Measurements from ENCODE around the gene PPM1B.
A peak's percentile ranks its signal among the peaks of the same experiment; 100 is the strongest.
"Not testable (repeated sequence)": the region's sequence is repeated elsewhere in the genome, so short reads cannot be mapped to it uniquely, and the experiment has no call there.

The PPM1B gene
- total RNA-seq: 20.8 to 30.4 reads per million in 2 donors

DNA sequence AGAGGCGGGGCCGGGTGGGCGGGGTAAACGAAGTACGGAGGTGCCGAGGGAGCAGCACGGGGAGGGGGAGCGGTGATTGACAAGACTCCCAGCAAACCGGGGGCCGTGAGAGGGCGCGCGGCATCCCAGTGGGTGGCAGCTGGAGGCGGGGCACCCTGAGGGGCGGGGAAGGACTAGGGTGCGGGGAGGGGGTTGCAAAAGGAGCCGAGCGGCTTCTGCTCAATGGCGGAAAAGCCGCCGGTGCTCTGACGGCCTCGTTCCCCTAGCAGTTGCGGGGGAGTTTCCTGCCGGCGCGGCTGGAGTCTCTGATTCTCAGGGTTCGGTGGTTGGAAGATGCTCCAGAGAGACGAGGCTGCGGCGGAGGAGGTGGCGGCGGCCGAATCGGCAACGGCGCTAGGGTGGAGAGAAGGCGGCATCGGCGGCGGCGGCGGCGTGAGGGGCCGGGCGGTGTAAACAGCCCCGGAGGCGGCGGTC is at the start of gene PPM1B:
TSS of gene PPM1B (plus strand) at position 195 of the 474 bp plus-strand sequence. CDS start 32,325 bp downstream, outside the sequence.
- peak; percentile 99 for DNase-seq

DNA sequence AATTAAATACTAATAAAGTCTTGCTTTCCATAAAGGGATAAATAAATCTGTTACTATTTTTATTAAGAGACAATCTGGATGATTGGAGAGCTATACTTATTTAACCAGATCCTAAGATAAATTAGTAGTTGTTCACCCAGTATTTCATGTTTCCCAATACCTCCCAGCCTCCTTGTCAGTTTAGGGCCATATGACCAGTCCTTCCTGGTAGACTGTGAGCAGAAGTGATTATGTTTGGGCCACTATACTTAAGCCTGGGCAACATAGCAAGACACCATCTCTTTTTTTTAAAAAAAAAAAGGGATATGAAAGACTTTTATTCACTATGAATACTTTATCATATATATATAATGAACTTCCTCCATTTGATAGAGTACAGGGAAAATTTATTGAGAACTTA is 48.8 kb upstream of the PPM1B start:
- no peak for DNase-seq

DNA sequence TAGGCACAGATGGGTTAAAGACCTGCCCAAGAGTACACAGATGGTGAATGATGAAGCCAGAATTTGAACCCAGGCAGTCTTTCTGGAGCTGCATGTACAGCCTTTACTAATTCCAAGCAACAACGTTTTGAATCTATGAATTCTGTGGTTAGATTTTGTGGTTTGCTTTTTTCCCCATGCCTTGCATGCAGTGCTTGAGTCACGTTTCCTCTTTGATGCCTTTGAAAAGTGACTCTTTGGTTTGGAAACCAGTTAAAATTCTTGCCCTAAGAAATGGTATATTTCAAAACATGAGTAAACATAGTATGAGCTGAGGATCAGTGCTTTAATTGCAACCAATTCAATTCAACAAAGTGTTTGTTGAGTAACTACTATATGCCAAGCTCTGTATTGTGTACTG is 48.2 kb upstream of the PPM1B start:
- no peak for DNase-seq

DNA sequence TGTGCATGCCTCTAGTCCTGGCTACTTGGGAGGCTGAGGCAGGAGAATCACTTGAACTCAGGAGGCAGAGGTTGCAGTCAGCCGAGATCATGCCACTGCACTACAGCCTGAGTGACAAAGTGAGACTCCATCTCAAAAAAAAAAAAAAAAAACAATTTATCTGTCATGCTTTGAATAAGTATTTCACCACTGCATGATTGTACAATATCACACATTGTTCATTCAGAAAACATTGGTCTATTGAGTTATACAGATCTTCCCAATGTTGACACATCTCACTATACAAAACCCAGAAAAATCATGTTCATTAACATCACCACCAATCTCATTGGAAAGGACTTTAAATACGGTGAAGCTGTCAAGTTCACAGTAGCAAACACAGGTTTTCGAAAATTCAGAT is 46.8 kb upstream of the PPM1B start:
- DNase-seq: no peak

DNA sequence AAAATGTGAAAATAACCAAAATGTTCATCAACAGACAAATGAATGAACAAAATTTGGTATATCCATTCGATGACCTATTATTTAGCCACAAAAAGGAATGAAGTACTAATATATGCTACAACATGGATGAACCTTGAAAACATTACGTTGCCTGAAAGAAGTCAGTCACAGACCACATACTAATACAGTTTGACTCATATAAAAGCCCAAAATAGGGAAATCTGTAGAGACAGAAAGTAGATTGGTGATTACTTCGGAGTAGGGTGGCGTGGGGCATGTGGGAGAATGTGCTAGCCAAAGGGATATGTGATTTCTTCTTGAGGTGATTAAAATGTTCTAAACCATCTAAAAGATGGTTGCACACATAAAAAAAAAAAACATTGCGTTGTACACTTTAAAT is 44.2 kb upstream of the PPM1B start:
- DNase-seq: no peak

DNA sequence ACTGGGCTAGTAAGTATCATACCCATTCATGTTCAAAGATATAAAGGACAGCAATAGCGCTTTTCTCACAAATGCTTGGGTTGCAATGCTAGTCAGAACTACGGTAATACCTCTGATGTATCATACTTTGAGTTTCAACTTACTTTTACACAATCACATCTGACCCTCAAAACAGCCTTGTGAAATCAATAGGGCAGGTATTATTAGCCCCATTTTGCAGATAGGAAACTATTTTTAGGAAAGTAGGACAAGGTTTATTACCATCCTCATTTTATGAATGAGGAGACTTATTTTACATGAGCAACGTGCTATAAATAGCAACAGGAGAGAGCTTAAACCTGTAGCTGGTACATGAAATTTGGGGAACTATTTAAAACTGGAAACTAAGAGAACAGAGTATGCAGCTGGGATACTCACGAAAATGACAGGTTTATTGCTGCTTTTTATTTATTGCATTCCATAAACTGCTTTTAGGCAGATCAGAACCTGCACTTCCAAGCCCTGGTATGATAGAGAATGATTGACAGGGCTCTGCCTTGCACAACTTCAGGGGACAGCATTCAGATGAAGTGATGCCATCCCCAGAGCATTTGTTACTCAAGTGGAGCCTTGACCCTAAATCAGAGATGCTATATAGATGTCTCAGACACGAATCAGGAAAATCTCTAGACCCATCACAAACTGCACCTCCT is 42.4 kb upstream of the PPM1B start:
- DNase-seq: no peak

DNA sequence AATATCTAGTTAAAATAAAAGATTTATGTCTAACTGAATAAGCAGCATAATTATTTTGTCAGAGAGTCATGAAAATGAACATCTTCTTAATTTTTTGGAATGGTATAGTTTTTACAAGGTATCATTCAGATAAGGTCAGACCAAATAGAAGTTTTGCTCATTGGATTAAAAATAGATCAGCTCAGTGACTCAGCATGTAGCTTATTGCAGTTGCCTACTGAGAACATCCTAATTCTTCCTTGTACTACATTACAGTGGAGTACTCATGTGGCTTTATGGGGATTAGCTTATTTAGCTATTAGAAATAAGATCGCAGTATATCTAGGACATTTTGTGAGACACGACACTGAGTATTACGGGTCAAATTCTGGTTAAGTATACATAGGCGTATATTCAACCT is 38.2 kb upstream of the PPM1B start:
- no peak for DNase-seq

DNA sequence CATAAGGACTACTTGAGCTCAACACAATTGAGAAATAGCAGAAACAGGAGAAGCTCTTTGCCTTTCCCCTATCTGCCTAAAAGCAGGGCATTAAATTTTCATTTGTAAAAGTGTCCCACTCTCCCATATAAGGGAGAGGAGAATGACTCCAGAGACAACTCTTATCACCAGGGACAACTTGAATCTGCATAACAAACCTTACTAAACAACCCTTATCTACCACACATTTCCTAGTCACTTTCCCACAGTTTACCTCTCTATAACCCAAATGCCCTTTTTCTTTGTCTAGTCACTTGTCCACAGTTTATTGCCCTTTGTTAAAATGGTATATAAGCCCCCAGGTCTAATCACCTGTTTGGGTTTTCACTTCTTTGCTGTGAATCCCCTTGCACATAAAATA is 37.5 kb upstream of the PPM1B start:
- DNase-seq: no peak

DNA sequence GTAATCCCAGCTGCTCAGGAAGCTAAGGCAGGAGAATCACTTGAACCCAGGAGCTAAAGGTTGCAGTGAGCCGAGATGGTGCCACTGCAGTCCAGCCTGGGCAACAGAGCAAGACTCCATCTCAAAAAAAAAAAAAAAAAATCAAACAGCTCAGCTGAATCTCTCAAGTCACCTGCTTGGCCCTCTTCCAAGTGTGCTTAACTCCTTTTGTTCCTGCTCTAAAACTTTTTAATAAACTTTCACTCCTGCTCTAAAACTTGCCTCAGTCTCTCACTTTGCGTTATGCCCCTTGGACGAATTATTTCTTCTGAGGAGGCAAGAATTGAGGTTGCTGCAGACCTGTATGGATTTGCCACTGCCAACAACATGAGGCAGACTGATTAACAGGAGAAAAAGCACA is 35.1 kb upstream of the PPM1B start:
- not testable (repeated sequence) for DNase-seq

DNA sequence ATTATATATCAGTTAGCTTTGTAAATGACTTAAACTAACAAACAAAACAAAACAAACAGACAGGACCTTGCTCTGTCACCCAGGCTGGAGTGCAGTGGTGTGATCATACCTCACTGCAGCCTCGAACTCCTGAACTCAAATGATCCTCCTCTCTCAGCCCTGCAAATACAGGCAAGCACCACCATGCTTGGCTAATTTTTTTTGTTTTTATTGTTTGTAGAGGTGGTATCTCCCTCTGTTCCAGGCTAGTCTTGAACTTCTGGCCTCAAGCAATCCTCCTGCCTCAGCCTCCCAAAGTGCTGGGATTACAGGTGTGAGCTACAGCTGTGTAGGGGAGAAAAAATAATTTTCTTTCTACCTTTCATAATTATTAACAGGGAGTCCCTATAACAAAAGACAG is 33.8 kb upstream of the PPM1B start:
- no peak for DNase-seq

DNA sequence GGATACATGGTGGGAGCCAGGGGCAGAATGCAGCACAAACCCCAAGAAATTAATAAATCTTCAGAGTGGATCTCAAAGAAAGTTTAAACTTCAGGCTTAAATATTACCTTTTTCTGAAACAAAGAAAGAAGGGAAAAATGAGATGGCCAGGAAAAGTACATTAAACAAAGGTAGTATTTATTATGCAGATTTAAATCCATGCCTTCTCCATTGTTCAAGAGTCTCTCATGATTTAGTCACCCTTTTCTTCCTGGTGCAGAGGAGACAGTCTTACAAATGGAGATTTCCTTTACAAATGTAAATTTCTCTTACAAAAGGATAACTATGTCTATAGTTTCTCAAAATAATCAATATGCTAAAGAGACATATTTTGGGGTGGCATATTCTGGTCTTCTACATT is 33.4 kb upstream of the PPM1B start:
- no peak for DNase-seq

DNA sequence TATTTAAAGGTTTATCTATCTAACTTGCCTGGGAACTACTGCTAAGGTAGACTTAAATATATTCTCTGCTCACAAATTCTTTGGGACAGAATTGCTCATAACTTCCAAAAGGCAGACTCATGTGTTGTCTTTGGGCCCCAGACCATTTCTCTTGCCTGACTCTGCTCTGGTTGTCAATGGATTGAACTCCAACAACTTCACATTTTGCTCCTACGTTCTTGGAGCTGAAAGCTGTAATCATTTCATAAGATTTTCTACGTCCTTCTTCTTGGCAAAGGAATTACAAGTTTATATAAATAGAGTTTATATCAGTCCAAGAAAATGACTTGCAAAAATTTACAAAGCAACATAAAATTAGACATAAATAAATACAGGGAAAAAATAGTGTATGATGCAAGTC is 32.9 kb upstream of the PPM1B start:
- no peak for DNase-seq

DNA sequence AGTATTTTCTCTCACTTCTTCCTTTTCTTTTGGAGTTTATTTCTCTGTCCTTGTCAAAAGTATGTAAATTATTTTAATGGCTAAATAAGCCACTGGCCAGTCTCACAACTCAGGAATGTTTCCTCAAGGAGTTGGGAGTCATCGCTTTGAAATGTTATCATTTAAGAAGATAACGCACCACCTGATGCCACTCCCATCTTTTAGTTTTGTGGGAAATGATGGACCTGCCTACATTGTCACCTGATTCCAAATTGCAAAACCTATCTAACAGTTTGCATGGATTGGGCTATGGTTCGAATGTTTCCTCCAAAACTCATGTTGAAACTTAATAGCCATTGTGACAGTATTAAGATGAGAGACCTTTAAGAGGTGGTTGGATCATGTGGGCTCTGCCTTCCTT is 32.4 kb upstream of the PPM1B start:
- DNase-seq: no peak

DNA sequence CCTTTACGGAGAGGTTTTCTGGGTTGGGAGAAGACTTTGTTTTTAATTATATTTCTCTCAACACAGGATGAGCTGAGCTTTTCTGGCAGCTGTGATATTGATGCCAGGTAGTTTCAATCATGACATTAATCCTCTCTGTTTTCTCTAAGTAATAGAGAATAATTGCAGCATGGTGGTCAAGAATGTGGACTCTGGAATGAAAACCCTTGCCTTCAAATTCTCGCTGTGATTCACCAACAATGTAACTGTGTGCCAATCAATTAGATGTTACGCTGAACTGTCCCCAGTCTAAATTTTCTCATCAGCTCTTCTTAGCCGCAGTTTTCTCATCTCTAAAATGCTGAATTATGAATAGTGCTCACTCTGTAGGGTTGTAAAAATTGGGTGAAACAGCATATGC is 31.6 kb upstream of the PPM1B start:
- DNase-seq: no peak

DNA sequence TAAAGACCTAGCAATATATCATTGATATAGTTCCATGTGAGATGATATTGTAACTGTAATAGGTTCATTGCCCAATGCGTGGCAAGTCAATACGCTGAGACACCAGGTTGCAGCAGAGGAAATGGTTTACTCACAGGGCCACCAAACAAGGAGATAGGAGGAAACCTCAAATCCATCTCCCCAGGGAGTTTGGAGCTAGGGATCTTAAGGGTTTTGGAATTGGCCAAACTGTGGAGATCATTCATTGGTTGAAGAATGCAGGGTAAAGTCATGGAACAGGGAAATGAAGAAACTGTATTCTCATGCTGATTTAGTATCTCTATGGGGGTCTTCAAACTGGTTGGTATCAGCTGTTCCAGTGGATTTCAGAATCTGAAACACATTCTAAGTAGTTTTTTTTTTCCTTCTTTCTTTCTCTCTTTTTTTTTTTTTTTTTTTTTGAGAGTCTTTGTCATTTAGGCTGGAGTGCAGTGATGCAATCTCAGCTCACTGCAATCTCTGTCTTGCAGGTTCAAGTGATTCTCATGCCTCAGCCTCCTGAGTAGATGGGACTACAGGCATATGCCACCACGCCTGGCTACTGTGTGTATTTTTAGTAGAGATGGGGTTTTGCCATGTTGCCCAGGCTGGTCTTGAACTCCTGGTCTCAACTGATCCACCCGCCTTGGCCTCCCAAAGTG is 30.7 kb upstream of the PPM1B start:
- DNase-seq: no peak

DNA sequence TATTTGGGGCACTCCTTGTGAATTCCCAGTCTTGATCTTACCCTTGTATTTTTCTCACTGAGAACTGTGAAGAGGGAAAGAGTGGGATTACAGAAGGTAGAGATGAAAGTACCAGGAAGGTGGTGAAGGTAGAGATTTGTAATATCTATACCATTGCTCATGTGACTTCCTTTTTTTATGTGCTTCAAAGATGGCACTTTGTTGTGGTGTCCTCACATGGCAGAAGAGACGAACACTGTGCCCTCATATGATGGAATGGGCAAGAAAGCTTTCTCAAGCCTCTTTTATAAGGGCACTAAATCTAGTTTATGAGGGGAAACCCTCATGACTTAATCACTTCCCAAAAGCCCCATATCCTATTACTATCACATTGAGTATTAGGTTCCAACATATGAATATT is 28.9 kb upstream of the PPM1B start:
- no peak for DNase-seq

DNA sequence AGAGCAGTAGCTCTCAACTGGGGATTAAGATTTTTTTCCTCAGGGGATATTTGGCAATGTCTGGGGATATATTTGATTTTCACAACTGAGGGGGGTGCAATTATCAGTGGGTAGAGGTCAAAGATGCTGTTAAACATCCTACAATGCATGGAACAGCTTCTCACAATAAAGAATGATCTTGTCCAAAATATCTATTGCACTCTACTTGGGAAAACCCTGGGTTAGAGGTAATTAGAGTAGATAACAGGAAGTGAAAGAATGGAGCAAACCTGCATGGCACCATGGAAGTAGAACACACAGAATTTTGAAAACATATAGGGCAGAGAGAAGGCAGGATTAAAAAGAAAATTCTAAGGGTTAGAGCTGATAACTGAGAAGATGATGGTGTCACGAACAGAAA is 26.4 kb upstream of the PPM1B start:
- DNase-seq: no peak

DNA sequence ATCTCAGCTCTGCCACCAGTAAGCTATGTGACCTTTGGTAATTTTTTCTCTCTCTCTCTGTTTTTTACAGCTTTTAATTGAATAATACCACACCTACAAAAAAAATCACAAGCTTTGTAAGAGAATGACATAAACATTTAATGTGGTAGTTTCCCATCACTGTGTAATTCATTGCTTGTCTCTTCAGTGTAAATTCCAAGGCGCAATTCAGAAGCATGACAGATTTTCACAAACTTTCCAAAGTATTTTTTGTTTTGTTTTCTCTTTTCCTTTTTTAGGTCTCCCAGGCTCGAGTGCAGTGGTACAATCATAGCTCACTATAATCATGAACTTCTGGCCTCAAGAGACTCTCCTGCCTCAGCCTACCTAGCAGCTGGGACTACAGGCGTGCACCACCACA is 25.0 kb upstream of the PPM1B start:
- DNase-seq: no peak

DNA sequence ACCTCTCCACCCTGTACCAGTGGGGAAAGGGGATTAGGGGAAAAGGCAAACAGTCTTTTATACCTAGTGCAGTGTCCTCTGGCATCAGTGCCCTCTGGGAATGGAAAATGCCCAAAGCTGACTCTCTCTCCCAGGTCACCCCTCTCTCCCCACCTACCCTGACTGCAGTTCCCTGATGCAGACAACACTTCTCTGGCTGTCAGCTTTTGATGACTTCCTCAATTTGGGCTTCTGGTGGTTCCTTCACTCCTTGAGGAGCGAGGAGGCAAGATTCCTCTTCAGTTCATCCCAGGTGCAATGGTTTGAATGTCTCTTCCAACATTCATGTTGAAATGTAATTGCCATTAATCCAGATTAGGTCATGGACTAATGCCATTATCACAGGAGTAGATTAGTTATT is 19.7 kb upstream of the PPM1B start:
- DNase-seq: no peak

DNA sequence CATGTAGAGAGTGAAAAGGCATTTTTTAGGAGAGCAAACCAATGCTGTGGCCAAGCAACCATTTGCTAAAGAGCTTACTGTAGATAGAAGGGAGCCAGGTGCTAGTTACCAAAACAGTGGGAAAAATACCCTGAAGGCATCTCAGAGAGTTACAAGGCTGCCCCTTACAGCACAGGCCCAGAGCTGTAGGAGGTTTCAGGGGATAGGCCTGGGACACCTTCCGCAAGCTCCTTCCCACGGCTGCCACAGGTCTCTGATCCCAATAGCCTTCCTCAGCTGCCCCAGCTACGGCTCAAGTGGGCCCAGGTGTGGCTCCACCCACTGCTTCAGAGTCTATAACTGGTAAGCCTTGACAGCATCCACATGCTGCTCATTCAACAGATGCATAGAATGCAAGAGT is 18.2 kb upstream of the PPM1B start:
- DNase-seq: no peak

DNA sequence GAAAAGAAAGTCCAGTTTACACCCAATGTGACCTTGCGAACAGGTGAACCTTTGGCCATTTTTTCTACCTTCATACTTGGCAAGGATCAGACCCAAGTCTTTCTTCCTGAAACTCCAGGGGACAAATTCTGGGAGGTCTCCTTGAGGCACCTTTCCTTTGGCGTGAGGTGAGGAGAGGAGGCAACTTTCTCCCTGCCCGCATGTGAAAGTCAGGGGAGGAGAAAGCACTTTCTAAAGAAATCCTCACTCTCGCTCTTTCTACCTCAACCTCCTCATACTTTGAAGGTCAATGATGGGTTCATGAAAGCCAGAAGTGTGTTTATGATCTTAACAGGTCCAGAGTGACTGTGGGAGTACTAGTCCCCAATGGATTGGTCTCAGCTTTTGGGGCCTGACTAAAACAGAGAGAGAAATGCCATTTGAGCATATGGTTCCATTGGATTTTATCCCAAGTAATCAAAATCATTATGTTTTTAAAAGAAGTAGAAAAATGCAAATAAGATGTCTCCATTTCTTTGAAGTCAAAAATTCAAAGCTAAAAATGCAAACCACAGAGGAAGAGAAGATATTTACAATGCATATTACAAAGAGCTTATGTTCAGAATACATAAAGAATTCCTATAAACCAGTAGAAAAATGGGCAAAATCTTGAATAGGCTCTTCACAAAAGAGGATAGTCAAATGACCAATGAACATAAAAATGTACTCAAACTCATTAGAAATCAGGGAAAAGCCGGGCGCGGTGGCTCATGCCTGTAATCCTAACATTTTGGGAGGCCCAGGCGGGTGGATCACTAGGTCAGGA is 15.6 kb upstream of the PPM1B start:
- no peak for DNase-seq

DNA sequence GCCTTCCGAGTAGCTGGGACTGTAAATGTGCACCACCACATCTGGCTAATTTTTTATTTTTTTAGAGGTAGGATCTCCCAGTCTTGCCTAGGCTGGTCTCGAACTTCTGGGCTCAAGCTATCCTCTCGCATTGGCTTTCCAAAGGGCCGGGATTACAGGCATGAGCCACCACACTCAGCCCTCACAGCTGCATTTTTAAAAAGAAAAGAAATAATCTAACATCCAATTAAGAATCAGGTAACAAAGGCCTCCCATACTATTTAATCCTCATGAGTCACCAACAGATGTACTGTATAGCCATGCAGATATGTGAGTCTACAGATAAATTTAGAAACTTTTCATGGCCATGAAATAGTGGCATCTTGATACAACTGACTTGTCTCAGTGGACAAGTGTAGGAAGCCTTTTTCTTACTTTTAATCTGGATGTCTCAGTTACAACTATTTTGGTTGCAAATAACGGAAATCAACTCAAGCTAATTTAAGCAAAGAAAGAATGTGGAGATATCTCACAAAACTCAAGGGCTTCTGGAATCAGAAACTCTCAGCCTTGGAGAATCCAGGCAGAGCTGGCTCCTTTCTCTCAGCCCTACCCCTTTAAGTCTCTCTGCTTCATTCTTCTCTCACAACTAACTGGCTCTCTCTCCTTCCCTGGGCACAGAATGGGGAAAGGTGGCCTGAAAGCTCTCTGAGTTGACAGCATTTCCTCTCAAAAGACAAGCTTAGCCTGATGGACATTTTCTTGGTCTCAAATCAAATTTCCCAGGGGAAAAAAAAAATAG is 12.8 kb upstream of the PPM1B start:
- no peak for DNase-seq

DNA sequence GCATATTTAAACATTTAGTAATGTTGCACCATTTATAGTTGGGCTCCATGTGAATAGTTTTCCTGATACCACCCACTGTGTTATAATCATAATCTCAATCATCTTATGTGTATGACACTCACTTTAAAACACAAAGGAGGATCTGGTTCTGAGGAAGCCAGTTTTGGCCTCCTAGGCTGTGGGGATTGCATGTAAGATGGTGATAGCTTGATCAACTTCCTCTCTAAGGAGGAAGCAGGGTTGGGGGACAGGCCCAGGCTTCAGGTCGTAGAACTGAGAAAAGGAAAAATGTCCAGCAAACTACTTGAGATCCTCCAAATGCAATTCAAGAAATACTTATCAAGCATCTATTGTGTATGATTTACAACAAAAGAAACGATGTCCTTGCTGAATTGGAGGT is 4.9 kb upstream of the PPM1B start:
- no peak for DNase-seq

Data from T-helper 9 cell (primary cell).